HEK293 (cell line): ENCODE measurements around the gene MYH16.
A peak's percentile ranks its signal among the peaks of the same experiment; 100 is the strongest.

Experiments used
- CTCF ChIA-PET: fragments of 350-600 bp; formaldehyde crosslinking; extraction: SDS; loops from one replicate; lab custom pipeline; 2021; ENCODE audit warnings: antibody characterized with exemption; lab: Yijun Ruan, JAX
- POLR2A ChIA-PET: fragments of 300-600 bp; formaldehyde crosslinking; extraction: SDS; loops from one replicate; lab custom pipeline; 2020; ENCODE audit warnings: antibody characterized with exemption, inconsistent platforms; lab: Yijun Ruan, JAX
- H3K27ac ChIP-seq: fragments of 200-500 bp; sonication (Bioruptor generic); 2 replicates; pipeline ENCODE4 v1.5.1; 2014; ENCODE audit warnings: low read depth, low read length, control low read depth, inconsistent platforms; ENCODE audit errors: extremely low read depth
- H3K36me3 ChIP-seq, 2 experiments: fragments of 200-500 bp in 1 of 2; sonication (Bioruptor generic) in 1 of 2; 1 replicate in 1 of 2; 2 replicates in 1 of 2; pipeline ENCODE4 v1.5.1; 2014 to 2017; ENCODE audit warnings: inconsistent platforms in 2 of 2, low read length in 2 of 2; ENCODE audit not compliant: control insufficient read depth in 2 of 2, insufficient read depth in 1 of 2
- H3K4me1 ChIP-seq: fragments of 200-500 bp; sonication (Bioruptor generic); 2 replicates; pipeline ENCODE4 v1.5.1; 2014; ENCODE audit warnings: mild to moderate bottlenecking, low read length, inconsistent platforms; ENCODE audit not compliant: control insufficient read depth, insufficient read depth
- H3K4me3 ChIP-seq: 2 replicates; pipeline ENCODE4 v1.5.1; 2011; ENCODE audit warnings: low read depth, mild to moderate bottlenecking, control low read depth, low read length, moderate library complexity
- H3K9me3 ChIP-seq: fragments of 200-500 bp; sonication (Bioruptor generic); 2 replicates; pipeline ENCODE4 v1.5.1; 2014; ENCODE audit warnings: low read depth, low read length, inconsistent platforms; ENCODE audit not compliant: control insufficient read depth, insufficient read depth
- KLF1 ChIP-seq: fragments of 450-650 bp; formaldehyde crosslinking; IDR thresholded peaks from 2 replicates; pipeline ENCODE4 v1.5.1; 2016; ENCODE audit warnings: missing biosample characterization, missing genetic modification characterization
- YY2 ChIP-seq: fragments of 450-650 bp; formaldehyde crosslinking; IDR thresholded peaks from 2 replicates; pipeline ENCODE4 v1.5.1; 2016; ENCODE audit warnings: missing biosample characterization, missing genetic modification characterization
- ZBTB17 ChIP-seq: fragments of 450-650 bp; formaldehyde crosslinking; IDR thresholded peaks from 2 replicates; pipeline ENCODE4 v1.5.1; 2016; ENCODE audit warnings: missing biosample characterization, missing genetic modification characterization
- ZFHX2 ChIP-seq: fragments of 450-650 bp; formaldehyde crosslinking; conservative IDR thresholded peaks from 2 replicates; pipeline ENCODE4 v1.5.1; 2016; ENCODE audit warnings: missing biosample characterization, missing genetic modification characterization
- ZFP3 ChIP-seq: fragments of 450-650 bp; formaldehyde crosslinking; IDR thresholded peaks from 2 replicates; pipeline ENCODE4 v1.5.1; 2016; ENCODE audit warnings: low read depth, missing biosample characterization, missing genetic modification characterization
- ZNF138 ChIP-seq: fragments of 450-650 bp; formaldehyde crosslinking; IDR thresholded peaks from 2 replicates; pipeline ENCODE4 v1.5.1; 2016; ENCODE audit warnings: missing biosample characterization, missing genetic modification characterization, borderline replicate concordance
- ZNF23 ChIP-seq: fragments of 450-650 bp; formaldehyde crosslinking; IDR thresholded peaks from 2 replicates; pipeline ENCODE4 v1.5.1; 2016; ENCODE audit warnings: missing biosample characterization, missing genetic modification characterization, borderline replicate concordance
- ZNF302 ChIP-seq: fragments of 450-650 bp; formaldehyde crosslinking; IDR thresholded peaks from 2 replicates; pipeline ENCODE4 v1.5.1; 2016; ENCODE audit warnings: missing biosample characterization, missing genetic modification characterization, low read depth
- ZNF366 ChIP-seq: fragments of 450-650 bp; formaldehyde crosslinking; conservative IDR thresholded peaks from 2 replicates; pipeline ENCODE4 v1.5.1; 2016; ENCODE audit warnings: missing biosample characterization, missing genetic modification characterization
- ZNF521 ChIP-seq: fragments of 450-650 bp; formaldehyde crosslinking; IDR thresholded peaks from 2 replicates; pipeline ENCODE4 v1.5.1; 2017; ENCODE audit warnings: missing biosample characterization, mild to moderate bottlenecking, missing genetic modification characterization
- ZNF530 ChIP-seq: fragments of 450-650 bp; formaldehyde crosslinking; IDR thresholded peaks from 2 replicates; pipeline ENCODE4 v1.5.1; 2016; ENCODE audit warnings: low read depth, missing biosample characterization, missing genetic modification characterization
- ZNF555 ChIP-seq: fragments of 450-650 bp; formaldehyde crosslinking; conservative IDR thresholded peaks from 2 replicates; pipeline ENCODE4 v1.5.1; 2017; ENCODE audit warnings: missing biosample characterization, mild to moderate bottlenecking, missing genetic modification characterization, inconsistent platforms
- ZNF654 ChIP-seq: fragments of 450-650 bp; formaldehyde crosslinking; IDR thresholded peaks from 2 replicates; pipeline ENCODE4 v1.5.1; 2016; ENCODE audit warnings: low read depth, missing biosample characterization, missing genetic modification characterization
- ZNF670 ChIP-seq: fragments of 450-650 bp; formaldehyde crosslinking; IDR thresholded peaks from 2 replicates; pipeline ENCODE4 v1.5.1; 2016; ENCODE audit warnings: missing biosample characterization, missing genetic modification characterization, low read depth
- ZNF791 ChIP-seq: fragments of 450-650 bp; formaldehyde crosslinking; IDR thresholded peaks from 2 replicates; pipeline ENCODE4 v1.5.1; 2016; ENCODE audit warnings: missing biosample characterization, missing genetic modification characterization
- TF ChIP-seq, protein P1 (sequence below): fragments of 450-650 bp; formaldehyde crosslinking; IDR thresholded peaks from 2 replicates; pipeline ENCODE4 v1.5.1; 2016; ENCODE audit warnings: missing biosample characterization, missing genetic modification characterization
- TF ChIP-seq, protein P2 (sequence below): fragments of 450-650 bp; formaldehyde crosslinking; IDR thresholded peaks from 2 replicates; pipeline ENCODE4 v1.5.1; 2016; ENCODE audit warnings: missing biosample characterization, missing genetic modification characterization, borderline replicate concordance
- TF ChIP-seq, protein P3 (sequence below): fragments of 450-650 bp; formaldehyde crosslinking; IDR thresholded peaks from 2 replicates; pipeline ENCODE4 v1.5.1; 2016; ENCODE audit warnings: missing biosample characterization, missing genetic modification characterization

The MYH16 gene

DNA sequence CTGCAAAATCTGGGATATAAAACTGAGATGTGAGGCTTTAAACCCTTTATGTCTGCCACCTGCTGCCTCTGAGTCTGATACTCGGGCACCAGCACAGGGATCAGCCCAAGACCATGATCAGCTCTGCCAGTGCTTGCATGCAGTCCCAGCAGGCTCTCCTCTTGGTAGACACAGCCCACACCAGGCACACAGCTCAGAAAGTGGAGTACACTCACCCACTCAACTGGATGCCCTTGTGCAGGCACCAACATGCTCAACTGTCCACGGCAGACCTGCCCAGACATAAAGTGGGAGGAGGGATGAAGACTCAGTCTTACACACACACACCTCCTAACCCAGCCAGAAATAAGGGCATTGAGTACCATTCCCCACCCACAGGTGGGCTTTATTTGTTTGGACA, 18.2 kb upstream of the MYH16 start:
- Histone ChIP-seq H3K4me3 (no peak overlapping the region), H3K27ac (no peak overlapping the region), H3K4me1 (no peaks in the 10 kb centered on the region), H3K9me3 (no peaks in the 10 kb centered on the region), H3K36me3 (no peaks in the 10 kb centered on the region; a peak in 1 of 3 replicates)
- TF ChIP-seq ZFP3 (tag by site-specific recombination) (no peak), ZNF654 (tag by site-specific recombination) (no peak), KLF1 (tag by site-specific recombination) (no peak), ZNF366 (tag by site-specific recombination) (no peak), ZNF138 (tag by site-specific recombination) (no peak), YY2 (tag by site-specific recombination) (no peak), ZNF521 (tag by site-specific recombination) (no peak), ZNF530 (tag by site-specific recombination) (no peak), ZNF670 (tag by site-specific recombination) (no peak), ZNF555 (tag by site-specific recombination) (no peak), ZNF791 (tag by site-specific recombination) (no peak)
- TF ChIP-seq, protein P1, sequence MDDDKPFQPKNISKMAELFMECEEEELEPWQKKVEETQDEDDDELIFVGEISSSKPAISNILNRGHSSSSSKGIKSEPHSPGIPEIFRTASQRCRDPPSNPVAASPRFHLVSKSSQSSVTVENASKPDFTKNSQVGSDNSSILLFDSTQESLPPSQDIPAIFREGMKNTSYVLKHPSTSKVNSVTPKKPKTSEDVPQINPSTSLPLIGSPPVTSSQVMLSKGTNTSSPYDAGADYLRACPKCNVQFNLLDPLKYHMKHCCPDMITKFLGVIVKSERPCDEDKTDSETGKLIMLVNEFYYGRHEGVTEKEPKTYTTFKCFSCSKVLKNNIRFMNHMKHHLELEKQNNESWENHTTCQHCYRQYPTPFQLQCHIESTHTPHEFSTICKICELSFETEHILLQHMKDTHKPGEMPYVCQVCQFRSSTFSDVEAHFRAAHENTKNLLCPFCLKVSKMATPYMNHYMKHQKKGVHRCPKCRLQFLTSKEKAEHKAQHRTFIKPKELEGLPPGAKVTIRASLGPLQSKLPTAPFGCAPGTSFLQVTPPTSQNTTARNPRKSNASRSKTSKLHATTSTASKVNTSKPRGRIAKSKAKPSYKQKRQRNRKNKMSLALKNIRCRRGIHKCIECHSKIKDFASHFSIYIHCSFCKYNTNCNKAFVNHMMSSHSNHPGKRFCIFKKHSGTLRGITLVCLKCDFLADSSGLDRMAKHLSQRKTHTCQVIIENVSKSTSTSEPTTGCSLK: no peak
- TF ChIP-seq, protein P2, sequence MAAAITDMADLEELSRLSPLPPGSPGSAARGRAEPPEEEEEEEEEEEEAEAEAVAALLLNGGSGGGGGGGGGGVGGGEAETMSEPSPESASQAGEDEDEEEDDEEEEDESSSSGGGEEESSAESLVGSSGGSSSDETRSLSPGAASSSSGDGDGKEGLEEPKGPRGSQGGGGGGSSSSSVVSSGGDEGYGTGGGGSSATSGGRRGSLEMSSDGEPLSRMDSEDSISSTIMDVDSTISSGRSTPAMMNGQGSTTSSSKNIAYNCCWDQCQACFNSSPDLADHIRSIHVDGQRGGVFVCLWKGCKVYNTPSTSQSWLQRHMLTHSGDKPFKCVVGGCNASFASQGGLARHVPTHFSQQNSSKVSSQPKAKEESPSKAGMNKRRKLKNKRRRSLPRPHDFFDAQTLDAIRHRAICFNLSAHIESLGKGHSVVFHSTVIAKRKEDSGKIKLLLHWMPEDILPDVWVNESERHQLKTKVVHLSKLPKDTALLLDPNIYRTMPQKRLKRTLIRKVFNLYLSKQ: no peak
- TF ChIP-seq, protein P3, sequence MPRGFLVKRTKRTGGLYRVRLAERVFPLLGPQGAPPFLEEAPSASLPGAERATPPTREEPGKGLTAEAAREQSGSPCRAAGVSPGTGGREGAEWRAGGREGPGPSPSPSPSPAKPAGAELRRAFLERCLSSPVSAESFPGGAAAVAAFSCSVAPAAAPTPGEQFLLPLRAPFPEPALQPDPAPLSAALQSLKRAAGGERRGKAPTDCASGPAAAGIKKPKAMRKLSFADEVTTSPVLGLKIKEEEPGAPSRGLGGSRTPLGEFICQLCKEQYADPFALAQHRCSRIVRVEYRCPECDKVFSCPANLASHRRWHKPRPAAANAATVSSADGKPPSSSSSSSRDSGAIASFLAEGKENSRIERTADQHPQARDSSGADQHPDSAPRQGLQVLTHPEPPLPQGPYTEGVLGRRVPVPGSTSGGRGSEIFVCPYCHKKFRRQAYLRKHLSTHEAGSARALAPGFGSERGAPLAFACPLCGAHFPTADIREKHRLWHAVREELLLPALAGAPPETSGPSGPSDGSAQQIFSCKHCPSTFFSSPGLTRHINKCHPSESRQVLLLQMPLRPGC (tag by site-specific recombination): no peak
- ChIA-PET CTCF (no interaction called here), POLR2A (no interaction called here)

DNA sequence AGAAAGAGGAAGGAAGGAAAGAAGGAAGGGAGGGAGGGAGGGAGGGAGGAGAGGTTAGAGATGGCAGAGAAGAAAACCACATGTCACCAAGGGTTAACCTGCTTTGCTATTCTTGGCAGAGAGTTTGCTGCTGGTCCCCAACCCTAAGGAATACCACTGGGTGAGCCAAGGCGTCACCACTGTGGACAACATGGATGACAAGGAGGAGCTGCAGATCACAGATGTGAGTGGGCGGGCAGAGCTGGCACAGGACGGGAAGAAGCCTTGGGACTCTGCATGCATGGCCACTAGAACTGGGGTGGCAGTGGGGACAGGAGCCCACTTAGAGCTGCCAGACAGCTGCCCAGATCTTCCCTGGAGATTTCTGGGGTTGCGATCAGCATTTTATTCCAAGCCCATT, 17.2 kb upstream of the MYH16 start:
- 0 out of 2 replicates have a peak, but pooled peaks have one; percentile 13 for TF ChIP-seq ZNF366 (tag by site-specific recombination)
- TF ChIP-seq ZNF23 (tag by site-specific recombination): no peak
- peak; percentile 75 for TF ChIP-seq ZBTB17 (tag by site-specific recombination)
- TF ChIP-seq ZNF302 (tag by site-specific recombination): no peak
- peak; percentile 46; the same call in 1 of the 2 replicates for TF ChIP-seq ZFHX2 (tag by site-specific recombination)
- no peak overlapping the region for H3K27ac ChIP-seq
- no peaks in the 10 kb centered on the region for H3K9me3 ChIP-seq
- ChIA-PET POLR2A (no interaction called here), CTCF (interaction anchor here (0.6 kb wide), 1 partner anchor 39 kb away, joined by 3 read pairs; no protein-coding TSS in a partner anchor)
- no peaks in the 10 kb centered on the region for H3K4me1 ChIP-seq
- H3K36me3 ChIP-seq: no peaks in the 10 kb centered on the region; a peak in 1 of 3 replicates
- no peak overlapping the region for H3K4me3 ChIP-seq
